ENCODE results near the gene SEMA3B.
A peak's percentile ranks its signal among the peaks of the same experiment; 100 is the strongest.

The SEMA3B gene

GRCh38 chr3:50258029-50258680 is 10.8 kb upstream of the SEMA3B start:
- TF ChIP-seq CTCF (IDR thresholded peaks at IDR 0.05; ENCODE audit: low read depth, low read length, poor library complexity, severe bottlenecking) (no peak), EZH2phosphoT487 (IDR thresholded peaks at IDR 0.05; ENCODE audit: borderline replicate concordance, low read length) (no peak)
- H3K36me3 ChIP-seq (ENCODE audit: control insufficient read depth, low read length): peaks cover 40% of the 10 kb centered on the region
- no peak overlapping the region for H3K4me2 ChIP-seq (ENCODE audit: low read length)
- H3K9me3 ChIP-seq (ENCODE audit: control insufficient read depth, insufficient read depth, low read length): no peaks in the 10 kb centered on the region
- no peaks in the 10 kb centered on the region; the same call in 1 of the 2 replicates for H3F3A ChIP-seq (ENCODE audit: control insufficient read depth, insufficient read depth)
- H3K9me2 ChIP-seq (replicated peaks; ENCODE audit: control insufficient read depth, low read length): no peaks in the 10 kb centered on the region
- no peaks in the 10 kb centered on the region for H4K20me1 ChIP-seq (ENCODE audit: control insufficient read depth, insufficient read depth, low read depth, low read length)
- no peak overlapping the region for H3K4me3 ChIP-seq (ENCODE audit: low read length)
- no peaks in the 10 kb centered on the region for H3K79me2 ChIP-seq (ENCODE audit: control insufficient read depth, low read length)
- no peaks in the 10 kb centered on the region for H3K27me3 ChIP-seq (ENCODE audit: control insufficient read depth, low read length)
- no peak overlapping the region for H3K27ac ChIP-seq (ENCODE audit: low read depth, low read length)
- H3K4me1 ChIP-seq (ENCODE audit: control insufficient read depth, low read length): peaks cover 10% of the 10 kb centered on the region

DNA sequence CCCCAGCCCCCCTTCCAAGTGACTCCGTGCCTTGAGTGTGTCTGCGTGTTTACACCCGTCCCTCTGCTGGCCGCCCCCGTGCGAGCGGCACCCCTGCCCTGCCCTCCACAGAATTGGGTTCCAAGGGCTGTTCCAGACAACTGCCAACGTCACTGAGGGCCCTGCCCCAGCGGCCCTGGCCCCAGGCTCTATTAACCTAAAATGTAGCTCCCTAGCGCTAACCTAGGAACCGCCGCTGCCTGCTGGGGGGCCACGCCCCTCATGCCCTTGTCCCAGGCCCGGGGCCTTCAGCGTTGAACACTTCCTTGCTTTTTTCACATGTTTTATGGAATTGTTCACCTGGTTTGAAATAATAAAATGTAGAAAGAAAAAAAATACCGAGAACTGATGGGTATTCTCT is 10.0 kb upstream of the SEMA3B start:
- no peak for TF ChIP-seq CTCF (IDR thresholded peaks at IDR 0.05; ENCODE audit: low read depth, low read length, poor library complexity, severe bottlenecking)
- no peak for TF ChIP-seq EZH2phosphoT487 (IDR thresholded peaks at IDR 0.05; ENCODE audit: borderline replicate concordance, low read length)
- Histone ChIP-seq H3K27ac (ENCODE audit: low read depth, low read length) (no peak overlapping the region), H3K4me1 (ENCODE audit: control insufficient read depth, low read length) (peaks cover 10% of the 10 kb centered on the region), H3F3A (ENCODE audit: control insufficient read depth, insufficient read depth) (no peaks in the 10 kb centered on the region; the same call in 1 of the 2 replicates), H4K20me1 (ENCODE audit: control insufficient read depth, insufficient read depth, low read depth, low read length) (no peaks in the 10 kb centered on the region), H3K27me3 (ENCODE audit: control insufficient read depth, low read length) (no peaks in the 10 kb centered on the region), H3K9me2 (replicated peaks; ENCODE audit: control insufficient read depth, low read length) (no peaks in the 10 kb centered on the region), H3K36me3 (ENCODE audit: control insufficient read depth, low read length) (peaks cover 36% of the 10 kb centered on the region), H3K9me3 (ENCODE audit: control insufficient read depth, insufficient read depth, low read length) (no peaks in the 10 kb centered on the region), H3K4me3 (ENCODE audit: low read length) (no peak overlapping the region), H3K4me2 (ENCODE audit: low read length) (no peak overlapping the region), H3K79me2 (ENCODE audit: control insufficient read depth, low read length) (no peaks in the 10 kb centered on the region)

- Histone ChIP-seq H3K27ac (ENCODE audit: low read depth, low read length) (no peak overlapping the region), H3K4me2 (ENCODE audit: low read length) (peak overlapping the region; percentile 69), H3K9me2 (replicated peaks; ENCODE audit: control insufficient read depth, low read length) (no peaks in the 10 kb centered on the region), H3K36me3 (ENCODE audit: control insufficient read depth, low read length) (peaks cover 30% of the 10 kb centered on the region), H3K79me2 (ENCODE audit: control insufficient read depth, low read length) (no peaks in the 10 kb centered on the region), H3K4me3 (ENCODE audit: low read length) (peak overlapping the region; percentile 66), H3K4me1 (ENCODE audit: control insufficient read depth, low read length) (peaks cover 10% of the 10 kb centered on the region), H3K9me3 (ENCODE audit: control insufficient read depth, insufficient read depth, low read length) (no peaks in the 10 kb centered on the region), H3K27me3 (ENCODE audit: control insufficient read depth, low read length) (no peaks in the 10 kb centered on the region), H4K20me1 (ENCODE audit: control insufficient read depth, insufficient read depth, low read depth, low read length) (no peaks in the 10 kb centered on the region), H3F3A (ENCODE audit: control insufficient read depth, insufficient read depth) (no peaks in the 10 kb centered on the region; the same call in 1 of the 2 replicates)
- no peak for TF ChIP-seq CTCF (IDR thresholded peaks at IDR 0.05; ENCODE audit: low read depth, low read length, poor library complexity, severe bottlenecking)
- TF ChIP-seq EZH2phosphoT487 (IDR thresholded peaks at IDR 0.05; ENCODE audit: borderline replicate concordance, low read length): no peak
Observed at GRCh38 chr3:50259432-50260026, 9.4 kb upstream of the SEMA3B start.
